ENCODE results near the gene DRG2. TPM values are rescaled to one million over a fixed set of nuclear protein-coding genes. Genes with fewer than 3 reads are reported as not detected.

The DRG2 gene
- total and polyA plus RNA-seq, 2 of the 13 experiments (the other 11 are each of a cell fraction or from before 2014, with no cell fraction given), result 20.1 to 26.6 TPM

DNA sequence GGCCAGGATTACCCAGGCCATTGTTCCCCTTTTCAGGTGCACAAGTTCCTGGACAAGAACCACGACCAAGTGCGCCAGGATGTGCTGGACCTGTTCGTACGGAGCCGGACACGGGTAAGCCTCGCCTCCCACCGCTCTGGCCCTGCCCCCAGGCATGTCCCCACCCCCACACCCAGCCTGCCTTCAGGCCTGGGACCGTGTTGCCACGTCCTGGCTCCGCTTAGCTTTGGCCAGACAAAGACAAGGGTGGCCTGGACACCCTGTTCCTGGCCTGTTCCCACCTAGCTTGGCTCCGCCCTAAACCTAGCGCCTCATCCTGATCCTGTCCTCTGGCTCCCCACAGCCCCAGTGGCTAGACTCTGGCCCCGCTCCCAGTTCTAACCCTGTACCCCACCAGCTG lies 51.8 kb downstream of the DRG2 start:
- Histone ChIP-seq H3K4me2 (ENCODE audit: low read depth, low read length) (no peak overlapping the region), H3K4me1 (ENCODE audit: insufficient read depth, low read length) (peaks cover 45% of the 10 kb centered on the region), H4K20me1 (ENCODE audit: insufficient read depth, low read length) (no peaks in the 10 kb centered on the region; the same call in 1 of the 2 replicates), H3K9me3 (ENCODE audit: low read length) (no peaks in the 10 kb centered on the region), H3K27me3 (ENCODE audit: control insufficient read depth in 1 of 2, insufficient read depth in 2 of 2, low read length in 2 of 2) (peaks cover 0 to 2% of the 10 kb centered on the region in 2 experiments; a peak in 1 of 5 replicates), H3K79me2 (ENCODE audit: insufficient read depth, low read length) (no peaks in the 10 kb centered on the region), H3K27ac (ENCODE audit: extremely low read length, insufficient read depth, low read length) (no peak overlapping the region), H3K9ac (ENCODE audit: insufficient read depth, low read depth, low read length) (no peak overlapping the region), H3K4me3 (replicated peaks in 1 of 3; ENCODE audit: insufficient read depth in 1 of 3, low read depth in 2 of 3, low read length in 3 of 3) (no peak overlapping the region), H3K36me3 (replicated peaks in 1 of 2; ENCODE audit: control insufficient read depth in 1 of 2, insufficient read depth in 2 of 2, low read length in 2 of 2) (no peaks in the 10 kb centered on the region), H2AFZ (ENCODE audit: low read length) (no peak overlapping the region)
- FAIRE-seq (no peak), DNase-seq (ENCODE audit: low spot score) (no peak), ATAC-seq (peak; percentile 4; the same call in 1 of the 3 replicates)
- 47% methylated on average over 3 of the region's 14 CpGs for WGBS (ENCODE audit: low lambda C conversion rate)
- in situ Hi-C loops (cut with HindIII; ENCODE audit: extremely low pct_ligation_motif_present, low pct_unique_long_range_greater_than_20kb), result no loop called here
- TF ChIP-seq ZNF724P (CRISPR knock-in tag; IDR thresholded peaks at IDR 0.05; ENCODE audit: borderline replicate concordance), result no peak
- no peak for TF ChIP-seq MXD4 (CRISPR knock-in tag; IDR thresholded peaks at IDR 0.05)
- CTCF ChIA-PET (ENCODE audit: low intra/inter-chr PET ratio, low total read pairs), result no interaction called here
- intact Hi-C loops (cut with micrococcal nuclease; ENCODE audit: unreplicated experiment), result no loop called here
- POLR2A ChIA-PET, result no interaction called here
- no TSS peak for BruUV-seq (replicated peaks)

DNA sequence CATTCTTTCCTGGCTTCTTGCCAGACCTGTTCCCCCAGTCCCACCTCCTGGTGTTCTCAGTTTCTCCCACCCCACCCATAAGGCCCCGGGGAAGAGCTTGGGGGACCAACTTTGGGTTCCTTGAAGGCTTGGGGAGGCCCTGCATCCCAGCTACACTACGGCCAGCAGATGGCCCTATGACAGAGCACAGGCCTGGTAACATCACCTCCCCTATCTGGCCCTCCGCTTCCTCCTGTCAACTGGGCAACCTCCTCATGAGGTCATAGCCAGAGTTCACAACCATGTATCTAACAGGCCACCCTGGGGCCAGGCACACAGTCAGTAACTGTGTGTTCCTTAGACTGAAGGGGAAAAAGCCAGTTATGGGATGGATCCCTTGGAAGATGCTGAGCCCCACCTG lies 52.2 kb downstream of the DRG2 start:
- Histone ChIP-seq H3K9ac (ENCODE audit: insufficient read depth, low read depth, low read length) (no peak overlapping the region), H3K36me3 (replicated peaks in 1 of 2; ENCODE audit: control insufficient read depth in 1 of 2, insufficient read depth in 2 of 2, low read length in 2 of 2) (no peaks in the 10 kb centered on the region), H2AFZ (ENCODE audit: low read length) (no peak overlapping the region), H3K27ac (ENCODE audit: extremely low read length, insufficient read depth, low read length) (no peak overlapping the region), H3K4me3 (replicated peaks in 1 of 3; ENCODE audit: insufficient read depth in 1 of 3, low read depth in 2 of 3, low read length in 3 of 3) (no peak overlapping the region), H4K20me1 (ENCODE audit: insufficient read depth, low read length) (no peaks in the 10 kb centered on the region; the same call in 1 of the 2 replicates), H3K79me2 (ENCODE audit: insufficient read depth, low read length) (no peaks in the 10 kb centered on the region), H3K27me3 (ENCODE audit: control insufficient read depth in 1 of 2, insufficient read depth in 2 of 2, low read length in 2 of 2) (peaks cover 0 to 2% of the 10 kb centered on the region in 2 experiments; a peak in 1 of 5 replicates), H3K4me1 (ENCODE audit: insufficient read depth, low read length) (peaks cover 45% of the 10 kb centered on the region), H3K9me3 (ENCODE audit: low read length) (no peaks in the 10 kb centered on the region), H3K4me2 (ENCODE audit: low read depth, low read length) (no peak overlapping the region)
- POLR2A ChIA-PET, result no interaction called here
- intact Hi-C loops (cut with micrococcal nuclease; ENCODE audit: unreplicated experiment) (no loop called here), in situ Hi-C loops (cut with HindIII; ENCODE audit: extremely low pct_ligation_motif_present, low pct_unique_long_range_greater_than_20kb) (no loop called here)
- ATAC-seq (peak; percentile 51), FAIRE-seq (peak; percentile 42), DNase-seq (ENCODE audit: low spot score) (peak; percentile 39)
- 24% methylated on average over 3 of the region's 3 CpGs for WGBS (ENCODE audit: low lambda C conversion rate)
- CTCF ChIA-PET (ENCODE audit: low intra/inter-chr PET ratio, low total read pairs), result no interaction called here
- no TSS peak for BruUV-seq (replicated peaks)
- no peak for TF ChIP-seq PLRG1 (conservative IDR thresholded peaks at IDR 0.05)
- TF ChIP-seq, protein P1, sequence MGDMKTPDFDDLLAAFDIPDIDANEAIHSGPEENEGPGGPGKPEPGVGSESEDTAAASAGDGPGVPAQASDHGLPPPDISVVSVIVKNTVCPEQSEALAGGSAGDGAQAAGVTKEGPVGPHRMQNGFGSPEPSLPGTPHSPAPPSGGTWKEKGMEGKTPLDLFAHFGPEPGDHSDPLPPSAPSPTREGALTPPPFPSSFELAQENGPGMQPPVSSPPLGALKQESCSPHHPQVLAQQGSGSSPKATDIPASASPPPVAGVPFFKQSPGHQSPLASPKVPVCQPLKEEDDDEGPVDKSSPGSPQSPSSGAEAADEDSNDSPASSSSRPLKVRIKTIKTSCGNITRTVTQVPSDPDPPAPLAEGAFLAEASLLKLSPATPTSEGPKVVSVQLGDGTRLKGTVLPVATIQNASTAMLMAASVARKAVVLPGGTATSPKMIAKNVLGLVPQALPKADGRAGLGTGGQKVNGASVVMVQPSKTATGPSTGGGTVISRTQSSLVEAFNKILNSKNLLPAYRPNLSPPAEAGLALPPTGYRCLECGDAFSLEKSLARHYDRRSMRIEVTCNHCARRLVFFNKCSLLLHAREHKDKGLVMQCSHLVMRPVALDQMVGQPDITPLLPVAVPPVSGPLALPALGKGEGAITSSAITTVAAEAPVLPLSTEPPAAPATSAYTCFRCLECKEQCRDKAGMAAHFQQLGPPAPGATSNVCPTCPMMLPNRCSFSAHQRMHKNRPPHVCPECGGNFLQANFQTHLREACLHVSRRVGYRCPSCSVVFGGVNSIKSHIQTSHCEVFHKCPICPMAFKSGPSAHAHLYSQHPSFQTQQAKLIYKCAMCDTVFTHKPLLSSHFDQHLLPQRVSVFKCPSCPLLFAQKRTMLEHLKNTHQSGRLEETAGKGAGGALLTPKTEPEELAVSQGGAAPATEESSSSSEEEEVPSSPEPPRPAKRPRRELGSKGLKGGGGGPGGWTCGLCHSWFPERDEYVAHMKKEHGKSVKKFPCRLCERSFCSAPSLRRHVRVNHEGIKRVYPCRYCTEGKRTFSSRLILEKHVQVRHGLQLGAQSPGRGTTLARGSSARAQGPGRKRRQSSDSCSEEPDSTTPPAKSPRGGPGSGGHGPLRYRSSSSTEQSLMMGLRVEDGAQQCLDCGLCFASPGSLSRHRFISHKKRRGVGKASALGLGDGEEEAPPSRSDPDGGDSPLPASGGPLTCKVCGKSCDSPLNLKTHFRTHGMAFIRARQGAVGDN (CRISPR knock-in tag; IDR thresholded peaks at IDR 0.05), result peak; percentile 26
- TF ChIP-seq ZNF672 (CRISPR knock-in tag; IDR thresholded peaks at IDR 0.05), result no peak
- 0 out of 2 replicates have a peak, but pooled peaks have one; percentile 17 for TF ChIP-seq ZFY (CRISPR knock-in tag; IDR thresholded peaks at IDR 0.05)
- no peak for TF ChIP-seq SP2 (CRISPR knock-in tag; IDR thresholded peaks at IDR 0.05)
- TF ChIP-seq, protein P2, sequence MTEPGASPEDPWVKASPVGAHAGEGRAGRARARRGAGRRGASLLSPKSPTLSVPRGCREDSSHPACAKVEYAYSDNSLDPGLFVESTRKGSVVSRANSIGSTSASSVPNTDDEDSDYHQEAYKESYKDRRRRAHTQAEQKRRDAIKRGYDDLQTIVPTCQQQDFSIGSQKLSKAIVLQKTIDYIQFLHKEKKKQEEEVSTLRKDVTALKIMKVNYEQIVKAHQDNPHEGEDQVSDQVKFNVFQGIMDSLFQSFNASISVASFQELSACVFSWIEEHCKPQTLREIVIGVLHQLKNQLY (CRISPR knock-in tag; IDR thresholded peaks at IDR 0.05), result no peak
- peak; percentile 33 for TF ChIP-seq STAG1 (CRISPR knock-in tag; IDR thresholded peaks at IDR 0.05)
- peak; percentile 70; the same call in 1 of the 2 replicates for TF ChIP-seq ZKSCAN5 (CRISPR knock-in tag; IDR thresholded peaks at IDR 0.05)
- TF ChIP-seq ZNF776 (CRISPR knock-in tag; IDR thresholded peaks at IDR 0.05), result no peak
- TF ChIP-seq AKAP8 (CRISPR knock-in tag; IDR thresholded peaks at IDR 0.05), result no peak
- TF ChIP-seq ZFX (CRISPR knock-in tag; IDR thresholded peaks at IDR 0.05; ENCODE audit: low read depth), result peak; percentile 62
- TF ChIP-seq FOXJ3 (CRISPR knock-in tag; IDR thresholded peaks at IDR 0.05; ENCODE audit: borderline replicate concordance), result no peak
- 0 out of 2 replicates have a peak, but pooled peaks have one; percentile 8 for TF ChIP-seq RAD21 (CRISPR knock-in tag; IDR thresholded peaks at IDR 0.05)

Data from HepG2 (cell line).